Left forelimb (tissue), 1 donor: ENCODE results near the gene ABCB6.
"Not testable (repeated sequence)": the region's sequence is repeated elsewhere in the genome, so short reads cannot be mapped to it uniquely, and the experiment has no call there.

Experiments
- DNase-seq: peaks from one replicate; pipeline ENCODE4 v3.0.0-alpha.2; 2018; ENCODE audit warnings: low spot score

ABCB6 gene

DNA sequence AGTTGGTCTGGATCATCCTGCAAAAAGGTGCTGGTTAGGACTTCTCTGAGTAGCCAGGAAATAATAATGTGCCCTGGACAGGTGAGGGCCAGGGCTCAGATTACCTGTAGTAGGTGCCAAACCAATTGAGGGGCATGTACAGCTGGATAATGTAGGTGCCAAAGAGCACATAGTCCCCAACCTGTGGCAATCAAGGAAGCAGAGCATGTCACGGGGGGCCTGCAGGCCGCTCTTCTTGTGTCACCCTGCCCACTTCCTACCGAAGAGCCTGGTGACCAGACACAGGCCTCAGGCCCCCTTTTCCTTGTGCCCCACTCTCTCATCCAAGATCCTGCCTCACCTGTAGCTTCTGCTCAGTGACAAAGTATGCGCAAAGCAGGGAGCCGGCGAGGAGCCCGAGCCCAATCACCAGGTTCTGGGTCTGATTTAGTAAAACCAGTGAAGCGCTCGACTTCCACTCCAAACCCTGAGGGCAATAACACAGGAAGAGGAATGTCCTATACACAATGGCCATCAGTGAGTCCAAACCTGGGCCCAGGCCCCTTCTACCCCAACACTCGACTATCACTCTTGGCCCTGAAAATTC lies 5.2 kb downstream of the ABCB6 start:
- no peak for DNase-seq

DNA sequence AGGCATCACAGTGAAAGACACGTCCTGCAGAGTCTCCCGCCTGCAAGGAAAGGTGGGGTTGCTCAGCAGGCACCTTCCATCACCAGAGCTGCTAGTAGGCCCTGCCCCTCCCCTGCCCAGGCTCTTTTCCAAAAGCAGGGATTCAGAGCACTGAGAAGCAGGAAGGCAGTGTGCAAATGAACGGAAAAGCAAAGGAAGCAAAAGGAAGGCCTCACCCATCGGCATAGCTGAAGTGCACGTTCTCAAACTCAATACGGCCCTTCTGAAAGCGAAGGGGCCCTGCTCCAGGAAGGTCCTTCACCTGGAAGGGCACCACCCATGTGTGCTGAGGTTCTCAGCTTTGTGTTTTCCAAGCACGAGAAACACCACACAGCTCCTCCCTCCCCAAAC lies 5.7 kb downstream of the ABCB6 start:
- DNase-seq: peak; percentile 45

DNA sequence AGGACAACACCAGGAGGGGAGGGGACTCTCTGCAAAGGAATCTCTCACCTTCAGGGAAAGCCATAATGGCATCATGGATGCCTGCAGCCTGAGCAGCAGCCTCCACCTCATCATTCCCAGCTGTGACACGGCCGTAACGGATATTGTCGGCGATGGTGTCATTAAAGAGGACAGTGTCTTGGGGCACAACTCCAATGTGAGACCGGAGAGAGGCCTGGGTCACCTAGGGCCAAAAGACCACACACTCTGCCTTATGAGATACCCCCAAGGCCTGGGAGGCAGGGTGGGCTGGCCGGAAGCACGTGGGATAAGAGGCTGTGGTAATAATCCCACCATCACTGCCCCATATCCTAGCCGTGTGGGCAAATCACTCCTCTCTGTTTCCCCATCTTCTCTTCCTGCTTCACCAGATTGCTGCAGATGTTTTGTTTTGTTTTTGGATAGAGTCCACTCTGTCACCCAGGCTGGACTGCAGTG lies 7.8 kb downstream of the ABCB6 start:
- DNase-seq: no peak

DNA sequence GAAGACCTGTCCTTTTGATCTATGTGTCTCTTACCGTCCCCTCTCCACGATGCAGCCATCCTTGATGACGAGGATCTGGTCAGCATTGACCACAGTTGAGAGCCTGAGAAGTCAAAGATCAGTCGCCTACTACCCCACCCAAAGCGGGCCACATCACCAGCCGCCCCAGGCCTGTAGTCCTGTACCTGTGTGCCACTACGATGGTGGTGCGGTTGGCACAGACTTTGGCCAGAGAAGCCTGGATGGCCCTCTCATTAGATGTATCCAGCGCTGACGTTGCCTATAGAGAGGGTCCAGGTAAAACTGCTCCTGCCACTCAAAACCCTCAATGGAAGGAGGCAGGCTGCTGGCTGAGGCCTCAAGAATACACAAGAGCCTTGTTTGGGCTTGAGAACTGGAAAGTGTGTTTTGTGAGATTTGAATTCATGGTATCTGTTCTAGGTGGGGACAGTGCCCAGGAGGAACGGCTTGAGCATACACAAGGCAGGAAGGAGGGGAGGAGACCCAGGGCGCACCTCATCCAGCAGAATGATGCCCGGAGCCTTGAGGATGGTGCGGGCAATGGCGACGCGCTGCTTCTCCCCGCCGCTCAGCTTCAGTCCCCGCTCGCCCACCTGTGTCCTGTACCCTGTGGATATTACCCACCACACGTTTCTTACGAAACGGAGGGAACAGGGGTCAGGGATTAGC lies 8.4 kb downstream of the ABCB6 start:
- DNase-seq: no peak

DNA sequence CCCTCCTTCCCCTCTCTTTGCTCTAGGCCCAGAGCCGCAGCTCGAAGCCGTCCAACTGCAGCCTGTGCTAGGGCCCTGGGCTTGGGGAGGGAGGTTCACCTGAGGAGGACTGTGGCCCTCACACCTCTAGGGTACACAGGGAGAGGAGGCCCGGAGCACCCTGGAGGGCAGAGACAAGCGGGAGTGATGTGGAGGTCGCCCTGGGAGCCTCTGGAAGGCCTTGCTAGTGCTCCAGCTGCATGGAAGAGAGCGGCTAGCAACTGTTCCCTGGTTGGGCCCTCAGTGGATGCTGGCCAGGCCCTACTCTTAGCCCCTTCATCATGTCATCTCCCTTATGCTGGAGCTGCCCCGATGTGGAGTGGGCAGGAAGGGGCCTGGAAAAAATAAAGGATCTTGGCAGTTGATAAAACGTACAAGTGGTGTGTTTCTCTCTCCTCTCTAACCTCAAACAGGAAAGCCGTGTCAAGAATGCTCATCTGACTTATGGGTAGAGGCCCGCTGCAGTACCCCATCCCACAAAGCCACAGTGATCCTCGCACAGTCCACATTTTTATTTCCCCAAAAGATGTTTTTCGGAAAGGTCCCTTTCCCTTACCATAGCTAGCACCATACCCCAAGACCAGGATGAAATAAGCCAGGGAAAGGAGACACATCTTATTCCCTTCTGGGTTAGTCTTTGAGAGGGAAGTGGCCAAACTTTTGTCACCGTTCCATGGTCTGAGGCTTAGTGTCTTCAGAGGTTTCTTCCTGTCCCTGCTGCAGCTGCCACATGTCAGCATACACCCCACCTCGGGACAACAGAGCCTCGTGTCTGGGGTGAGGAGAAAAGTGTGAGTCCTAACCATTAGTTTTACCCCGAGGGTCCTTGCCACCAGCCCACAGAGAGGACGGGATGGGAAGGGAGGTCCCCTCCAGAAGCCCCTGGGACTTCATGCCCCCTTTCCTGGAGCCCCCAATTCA lies 9.2 kb downstream of the ABCB6 start:
- DNase-seq: no peak

DNA sequence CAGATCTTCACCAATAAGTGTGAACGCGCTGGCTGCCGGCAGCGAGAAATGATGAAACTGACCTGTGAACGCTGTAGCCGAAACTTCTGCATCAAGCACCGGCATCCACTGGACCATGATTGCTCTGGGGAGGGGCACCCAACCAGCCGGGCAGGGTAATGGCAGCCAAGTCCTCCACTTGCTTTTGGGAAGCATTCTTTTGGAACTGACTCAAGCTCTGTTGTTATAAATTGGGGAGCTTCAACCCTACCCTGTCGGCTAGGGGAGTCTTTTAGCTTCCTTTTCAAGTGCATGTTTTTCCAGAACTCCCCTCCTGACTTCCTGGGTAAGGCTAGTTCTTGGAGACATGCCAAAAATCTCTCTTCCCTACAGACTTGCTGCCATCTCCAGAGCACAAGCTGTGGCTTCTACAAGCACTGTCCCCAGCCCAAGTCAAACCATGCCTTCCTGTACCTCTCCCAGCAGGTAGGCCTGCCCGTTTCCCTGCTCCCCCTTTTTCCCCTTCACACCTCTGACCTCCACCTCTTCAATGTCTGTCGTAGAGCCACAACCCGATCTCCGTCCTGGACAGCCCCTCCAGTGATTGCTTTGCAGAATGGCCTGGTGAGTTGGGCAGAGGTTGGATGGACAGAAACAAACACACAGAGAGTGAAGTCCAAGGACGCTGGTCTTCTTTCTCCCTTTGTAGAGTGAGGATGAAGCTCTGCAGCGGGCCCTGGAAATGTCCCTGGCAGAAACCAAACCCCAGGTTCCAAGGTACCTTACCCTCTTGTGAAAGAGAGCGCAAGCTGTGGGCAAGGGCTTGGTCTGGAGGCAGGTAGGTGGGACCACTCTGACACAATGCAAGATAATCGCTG lies 10.6 kb downstream of the ABCB6 start:
- no peak for DNase-seq

DNA sequence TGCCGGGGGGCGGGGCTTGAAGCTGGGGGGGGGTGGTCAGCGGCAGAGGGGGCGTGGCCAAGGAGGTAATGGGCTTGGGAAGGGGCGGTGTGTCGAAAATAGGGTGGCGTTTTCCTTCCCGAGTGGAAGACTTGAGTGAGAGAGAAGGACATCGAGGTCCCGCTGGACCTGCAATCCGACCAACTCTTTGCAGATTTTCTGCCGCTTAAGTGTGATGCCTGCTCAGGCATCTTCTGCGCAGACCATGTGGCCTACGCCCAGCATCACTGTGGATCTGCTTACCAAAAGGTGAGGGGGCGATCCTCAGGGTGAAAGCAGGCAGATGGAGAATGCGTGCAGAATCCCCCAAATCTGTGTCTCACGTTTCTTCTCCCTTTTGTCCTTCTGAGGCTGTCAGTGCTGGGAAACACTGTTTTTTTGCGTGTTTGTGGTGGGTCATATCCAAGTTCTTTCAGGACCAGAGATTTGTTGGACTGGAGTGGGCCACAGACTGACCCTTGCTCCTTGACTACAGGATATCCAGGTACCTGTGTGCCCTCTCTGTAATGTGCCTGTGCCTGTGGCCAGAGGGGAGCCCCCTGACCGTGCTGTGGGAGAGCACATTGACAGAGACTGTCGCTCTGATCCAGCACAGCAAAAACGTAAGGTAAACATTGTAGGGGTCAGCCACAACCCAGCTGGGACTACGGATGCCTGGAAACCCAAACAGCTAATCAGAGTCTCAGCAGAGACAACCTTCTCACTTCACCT lies 11.4 kb downstream of the ABCB6 start:
- DNase-seq: no peak

DNA sequence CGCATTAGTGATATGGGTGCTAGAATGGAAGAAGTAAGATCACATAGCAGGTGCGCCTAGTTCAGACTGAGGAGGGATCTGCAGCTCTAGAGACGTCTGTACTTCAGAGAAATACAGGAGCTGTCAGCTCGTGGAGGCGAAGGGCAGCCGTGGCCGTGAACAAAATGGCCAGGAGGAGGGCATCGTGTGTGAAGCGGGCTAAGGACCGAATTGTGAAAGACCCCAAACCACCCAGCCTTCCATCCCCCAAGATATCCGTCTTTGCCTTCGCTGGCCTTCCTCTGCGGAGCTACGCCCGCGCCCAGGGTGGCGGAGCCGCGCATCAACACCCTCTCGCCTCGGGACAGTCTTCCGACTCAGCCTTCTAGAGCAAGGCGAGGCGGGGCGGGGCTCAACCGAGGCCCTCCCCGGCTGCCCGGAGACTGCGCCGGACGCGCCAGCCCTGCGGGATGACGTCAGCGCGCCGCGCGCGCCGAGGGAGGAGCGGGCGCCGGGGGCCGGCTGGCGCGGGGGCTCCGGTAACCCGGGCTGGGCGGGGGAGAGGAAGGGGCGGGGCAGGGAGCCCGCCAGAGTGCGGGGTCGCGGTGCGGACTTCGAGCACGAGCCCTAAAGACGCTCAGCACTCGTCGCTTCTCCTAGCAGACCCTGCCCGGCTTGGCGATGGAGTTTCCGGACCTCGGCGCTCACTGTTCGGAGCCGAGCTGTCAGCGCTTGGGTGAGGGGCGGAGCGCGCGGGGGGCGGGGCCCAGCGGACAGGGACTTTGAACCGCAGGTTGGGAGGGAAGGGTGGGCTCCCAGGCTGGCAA lies 12.2 kb downstream of the ABCB6 start, which contains the start of gene ZFAND2B:
ZFAND2B (plus strand) TSS at position 455 of the 806 bp plus-strand sequence; CDS start at position 661, 206 bp downstream.
- peak; percentile 96 for DNase-seq

DNA sequence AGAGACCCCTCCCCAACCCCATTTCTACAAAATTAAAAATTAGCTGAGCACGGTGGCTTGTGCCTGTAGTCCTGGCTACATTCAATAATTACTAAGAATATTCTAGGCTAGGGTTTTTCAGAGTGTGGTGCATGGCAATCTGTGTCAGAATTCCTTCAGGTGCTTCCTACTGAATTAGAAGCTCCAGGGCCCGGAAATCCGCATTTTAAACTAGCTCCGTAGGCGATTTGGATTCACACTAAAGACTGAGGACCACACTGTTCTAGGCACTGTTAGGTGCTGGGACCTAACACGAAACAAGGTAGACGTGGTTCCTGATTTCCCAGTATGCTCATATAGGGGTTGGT lies 12.8 kb downstream of the ABCB6 start:
- DNase-seq: peak; percentile 47

DNA sequence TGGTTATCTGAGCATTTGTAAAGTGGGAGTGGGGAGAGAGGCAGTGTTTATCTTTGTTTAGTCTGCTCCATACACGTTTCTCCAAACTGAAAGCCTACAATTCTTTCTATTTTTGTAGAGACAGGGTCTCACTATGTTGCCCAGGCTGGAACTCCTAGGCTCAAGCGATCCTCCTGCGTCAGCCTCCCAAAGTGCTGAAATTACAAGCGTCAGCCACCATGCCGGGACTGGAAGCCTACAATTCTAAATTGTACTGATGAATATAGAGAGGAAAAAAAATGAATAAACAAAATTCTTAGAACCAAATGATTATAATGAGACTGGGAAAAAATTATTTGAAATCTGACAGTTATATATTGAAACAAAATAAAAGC lies 13.6 kb downstream of the ABCB6 start:
- no peak for DNase-seq

DNA sequence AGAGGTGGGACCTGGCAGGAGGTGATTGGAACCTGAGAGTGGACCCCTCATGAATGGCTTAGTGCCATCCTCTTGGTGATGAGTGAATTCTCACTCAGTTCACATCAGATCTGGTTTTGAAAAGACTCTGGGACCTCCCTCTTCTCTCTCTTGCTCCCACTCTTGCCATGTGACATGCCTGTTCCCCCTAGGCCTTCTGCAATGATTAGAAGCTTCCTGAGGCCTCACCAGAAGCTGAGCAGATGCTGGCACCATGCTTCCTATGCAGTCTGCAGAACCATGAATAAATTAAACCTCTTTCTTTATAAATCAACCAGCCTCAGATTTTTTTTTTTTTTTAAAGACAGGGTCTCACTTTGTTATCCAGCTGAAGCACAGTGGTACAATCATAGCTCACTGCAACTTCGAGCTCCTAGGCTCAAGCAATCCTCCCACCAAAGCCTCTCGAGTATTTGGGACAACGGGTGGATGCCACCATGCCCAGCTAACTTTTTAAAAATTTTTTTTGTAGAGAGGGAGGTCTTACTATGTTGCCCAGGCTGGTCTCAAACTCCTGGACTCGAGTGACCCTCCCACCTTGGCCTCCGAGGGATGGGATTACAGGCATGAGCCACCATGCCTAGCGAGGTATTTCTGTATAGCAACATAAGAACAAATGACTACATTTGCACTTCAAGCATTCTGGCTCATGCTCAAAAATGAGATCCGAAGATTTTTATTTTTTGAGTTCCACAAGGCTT lies 14.2 kb downstream of the ABCB6 start:
- no peak for DNase-seq

DNA sequence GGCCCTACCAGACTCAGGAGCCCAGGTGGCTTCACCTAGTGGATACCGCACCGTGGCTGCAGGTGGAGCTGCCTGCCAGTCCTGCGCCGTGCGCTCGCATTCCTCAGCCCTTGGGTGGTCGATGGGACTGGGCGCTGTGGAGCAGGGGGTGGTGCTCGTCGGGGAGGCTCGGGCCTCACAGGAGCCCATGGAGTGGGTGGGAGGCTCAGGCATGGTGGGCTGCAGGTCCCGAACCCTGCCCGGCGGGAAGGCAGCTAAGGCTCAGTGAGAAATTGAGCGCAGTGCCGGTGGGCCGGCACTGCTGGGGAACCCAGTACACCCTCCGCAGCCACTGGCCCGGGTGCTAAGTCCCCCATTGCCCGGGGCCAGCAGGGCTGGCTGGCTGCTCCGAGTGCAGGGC lies 17.4 kb downstream of the ABCB6 start:
- DNase-seq: not testable (repeated sequence)

DNA sequence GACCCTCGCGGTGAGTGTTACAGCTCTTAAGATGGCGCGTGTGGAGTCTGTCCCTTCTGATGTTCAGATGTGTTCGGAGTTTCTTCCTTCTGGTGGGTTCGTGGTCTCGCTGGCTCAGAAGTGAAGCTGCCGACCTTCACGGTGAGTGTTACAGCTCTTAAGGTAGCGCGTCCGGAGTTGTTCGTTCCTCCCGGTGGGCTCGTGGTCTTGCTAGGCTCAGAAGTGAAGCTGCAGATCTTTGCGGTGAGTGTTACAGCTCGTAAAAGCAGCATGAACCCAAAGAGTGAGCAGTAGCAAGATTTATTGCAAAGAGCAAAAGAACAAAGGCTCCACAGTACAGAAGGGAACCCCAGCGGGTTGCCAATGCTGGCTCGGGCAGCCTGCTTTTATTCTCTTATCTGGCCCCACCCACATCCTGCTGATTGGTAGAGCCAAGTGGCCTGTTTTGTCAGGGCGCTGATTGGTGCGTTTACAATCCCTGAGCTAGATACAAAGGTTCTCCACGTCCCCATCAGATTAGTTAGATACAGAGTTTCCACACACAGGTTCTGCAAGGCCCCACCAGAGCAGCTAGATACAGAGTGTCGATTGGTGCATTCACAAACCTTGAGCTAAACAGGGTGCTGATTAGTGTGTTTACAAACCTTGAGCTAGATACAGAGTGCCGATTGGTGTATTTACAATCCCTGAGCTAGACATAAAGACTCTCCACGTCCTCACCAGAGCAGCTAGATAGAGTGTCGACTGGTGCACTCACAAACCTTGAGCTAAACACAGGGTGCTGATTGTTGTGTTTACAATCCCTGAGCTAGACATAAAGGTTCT lies 18.0 kb downstream of the ABCB6 start:
- not testable (repeated sequence) for DNase-seq

DNA sequence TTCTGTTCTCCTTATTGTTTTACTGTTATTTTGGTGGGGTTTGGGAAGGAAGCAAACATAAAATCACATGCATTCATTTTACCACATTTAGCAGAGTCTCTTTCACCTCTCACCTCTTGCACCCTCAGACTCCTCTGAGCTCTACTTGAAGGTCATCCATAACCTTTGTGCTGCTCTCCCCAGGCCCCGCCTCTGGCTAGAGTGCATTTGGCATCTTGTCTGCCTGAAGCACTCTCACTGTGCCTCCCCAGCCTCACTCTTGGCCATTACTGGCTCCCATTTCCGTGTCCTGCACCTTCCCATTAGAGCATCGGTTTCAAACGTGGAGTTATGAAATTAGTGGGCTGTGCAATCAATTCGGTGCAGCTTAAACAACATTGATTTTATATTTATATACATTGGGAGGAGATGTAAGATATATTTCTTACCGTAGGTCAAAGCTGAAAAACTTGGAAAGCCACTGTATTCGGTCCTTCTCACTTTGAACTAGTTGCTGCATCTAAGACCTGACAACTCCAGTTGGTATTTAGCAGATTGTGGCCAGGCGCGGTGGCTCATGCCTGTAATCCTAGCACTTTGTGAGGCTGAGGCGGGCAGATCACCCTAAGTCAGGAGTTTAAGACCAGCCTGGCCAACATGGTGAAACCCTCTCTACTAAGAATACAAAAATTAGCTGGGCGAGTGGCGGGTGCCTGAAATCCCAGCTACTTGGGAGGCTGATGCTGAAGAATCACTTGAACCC lies 19.1 kb downstream of the ABCB6 start:
- DNase-seq: no peak

DNA sequence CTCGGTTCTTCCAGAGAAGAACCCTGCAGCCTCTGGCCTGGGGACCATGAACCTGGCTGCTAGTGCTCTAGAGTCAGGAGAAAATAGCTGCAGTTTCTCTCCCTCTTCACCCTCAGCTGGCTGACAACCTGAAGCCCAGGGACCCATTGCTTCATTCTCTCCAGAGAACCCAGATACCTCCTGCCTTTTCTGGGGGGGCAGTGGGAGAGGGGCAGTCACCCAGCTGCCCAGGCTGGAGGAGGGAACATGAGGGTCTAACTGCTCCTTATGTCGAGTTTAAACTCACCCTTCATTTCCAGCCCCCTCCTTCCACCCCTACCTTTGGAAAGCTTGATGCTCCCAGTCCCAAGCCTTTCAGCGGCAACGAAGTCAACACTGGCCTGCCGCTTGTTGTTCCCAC lies 19.8 kb downstream of the ABCB6 start:
- no peak for DNase-seq

DNA sequence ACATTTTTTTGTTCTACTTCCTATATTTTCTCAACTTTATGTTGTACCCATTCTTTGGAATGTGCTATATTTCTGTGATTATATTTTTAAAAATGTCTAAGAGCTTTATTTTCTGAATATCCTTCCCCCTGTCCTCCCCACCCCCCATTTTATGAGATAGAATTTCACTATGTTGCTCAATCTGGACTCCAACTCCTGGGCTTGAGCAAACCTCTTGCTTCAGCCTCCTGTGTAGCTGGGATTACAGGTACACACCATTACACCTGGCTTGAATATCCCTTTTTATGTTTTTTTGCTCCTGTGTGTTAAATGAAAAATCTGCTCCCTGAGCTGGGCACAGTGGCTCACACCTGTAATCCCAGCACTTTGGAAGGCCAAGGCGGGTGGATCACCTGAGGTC lies 21.4 kb downstream of the ABCB6 start:
- no peak for DNase-seq

DNA sequence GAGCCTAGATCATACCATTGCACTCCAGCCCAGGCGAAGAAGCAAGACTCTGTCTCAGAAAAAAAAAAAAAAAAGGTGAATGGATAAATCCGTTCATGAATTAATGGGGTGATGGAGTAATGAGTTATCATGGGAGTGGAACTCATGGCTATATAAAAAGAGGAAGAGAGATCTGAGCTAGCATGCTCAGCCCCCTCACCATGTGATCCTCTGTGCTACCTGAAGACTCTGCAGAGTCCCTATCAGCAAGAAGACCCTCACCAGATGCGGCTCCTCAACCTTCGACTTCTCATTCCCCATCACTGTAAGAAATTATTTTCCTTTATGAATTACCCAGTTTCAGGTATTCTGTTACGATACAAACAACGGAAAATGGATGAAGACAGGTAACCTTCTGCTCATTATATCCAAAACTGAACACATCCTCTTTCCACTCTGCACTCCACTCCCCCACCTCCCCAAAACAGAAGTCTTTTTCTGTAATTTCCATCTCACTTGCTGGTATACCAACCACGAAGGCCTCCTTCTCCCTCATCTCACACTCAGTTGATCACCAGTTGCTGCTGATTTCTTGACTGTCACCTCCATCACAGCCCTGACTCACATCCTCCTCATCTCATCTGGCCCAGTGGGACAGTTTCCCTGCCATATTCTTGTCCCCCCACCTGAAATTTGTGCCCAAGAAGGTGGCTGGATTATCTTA lies 31.9 kb downstream of the ABCB6 start:
- no peak for DNase-seq
